Endothelial cell (in vitro differentiated cells): ENCODE results near the gene KAT7. TPM values are rescaled to one million over a fixed set of nuclear protein-coding genes. Genes with fewer than 3 reads are reported as not detected.

Experiments used
- DNase-seq: peaks from one replicate; pipeline ENCODE4 v3.0.0; 2021; ENCODE audit warnings: low spot score
- H3K27ac Mint-ChIP-seq: one replicate; pipeline ENCODE4 v1.8.0; 2021; ENCODE audit warnings: mixed read lengths, inconsistent platforms; ENCODE audit not compliant: unreplicated experiment
- H3K27me3 Mint-ChIP-seq: one replicate; pipeline ENCODE4 v1.8.0; 2021; ENCODE audit warnings: mild to moderate bottlenecking, moderate library complexity, mixed read lengths, inconsistent platforms; ENCODE audit not compliant: unreplicated experiment
- H3K36me3 Mint-ChIP-seq: one replicate; pipeline ENCODE4 v1.8.0; 2021; ENCODE audit warnings: mild to moderate bottlenecking, low read depth, mixed read lengths, inconsistent platforms; ENCODE audit not compliant: unreplicated experiment
- H3K4me1 Mint-ChIP-seq: one replicate; pipeline ENCODE4 v1.8.0; 2021; ENCODE audit warnings: mild to moderate bottlenecking, mixed read lengths, inconsistent platforms; ENCODE audit not compliant: unreplicated experiment
- H3K4me3 Mint-ChIP-seq: one replicate; pipeline ENCODE4 v1.8.0; 2021; ENCODE audit warnings: mild to moderate bottlenecking, mixed read lengths, inconsistent platforms; ENCODE audit not compliant: unreplicated experiment
- H3K9me3 Mint-ChIP-seq: one replicate; pipeline ENCODE4 v1.8.0; 2021; ENCODE audit warnings: mixed read lengths, inconsistent platforms; ENCODE audit not compliant: unreplicated experiment
- CTCF ChIP-seq: fragments of 200-600 bp; sonication (generic); IDR thresholded peaks from one replicate; pipeline ENCODE4 v1.5.0; 2021; ENCODE audit warnings: antibody characterized with exemption; ENCODE audit not compliant: unreplicated experiment
- total RNA-seq: library from RNA; stranded (reverse); fragmentation: NEBNext Ultra II Directional; extraction: Animal tissue kit (Norgen Biotek cat#: 25700); gene quantifications from one replicate; pipeline ENCODE4 v1.2.1, GENCODE V29; 2021; ENCODE audit not compliant: unreplicated experiment

KAT7 gene
- total RNA-seq, 1 donor from 2014 or later, result 307 TPM

- H3K9me3 Mint-ChIP-seq, result no peaks in the 10 kb centered on the region
- H3K27me3 Mint-ChIP-seq, result peaks cover 1% of the 10 kb centered on the region
- no peak overlapping the region for H3K4me3 Mint-ChIP-seq
- H3K36me3 Mint-ChIP-seq, result no peaks in the 10 kb centered on the region
- TF ChIP-seq CTCF, result no peak
- DNase-seq, result no peak
- no peak overlapping the region for H3K27ac Mint-ChIP-seq
- H3K4me1 Mint-ChIP-seq, result peaks cover 9% of the 10 kb centered on the region
Observed at GRCh38 chr17:49742166-49742638, 46.3 kb upstream of the KAT7 start.

GRCh38 chr17:49745175-49746139 lies 43.0 kb upstream of the KAT7 start:
- no peak overlapping the region for H3K27ac Mint-ChIP-seq

GRCh38 chr17:49746791-49747490 lies 41.5 kb upstream of the KAT7 start:
- H3K9me3 Mint-ChIP-seq, result no peaks in the 10 kb centered on the region
- H3K36me3 Mint-ChIP-seq, result no peaks in the 10 kb centered on the region
- peaks cover 12% of the 10 kb centered on the region for H3K4me1 Mint-ChIP-seq
- H3K27ac Mint-ChIP-seq, result no peak overlapping the region
- no peak overlapping the region for H3K4me3 Mint-ChIP-seq
- no peak for TF ChIP-seq CTCF
- H3K27me3 Mint-ChIP-seq, result no peaks in the 10 kb centered on the region
- DNase-seq, result no peak

More at GRCh38 chr17:49745175-49746139, 43.0 kb upstream of the KAT7 start:
- Mint-ChIP-seq H3K27me3 (no peaks in the 10 kb centered on the region), H3K4me1 (peaks cover 12% of the 10 kb centered on the region), H3K4me3 (no peak overlapping the region), H3K36me3 (no peaks in the 10 kb centered on the region), H3K9me3 (no peaks in the 10 kb centered on the region)
- no peak for TF ChIP-seq CTCF
- DNase-seq, result no peak

- no peak for TF ChIP-seq CTCF
- no peaks in the 10 kb centered on the region for H3K9me3 Mint-ChIP-seq
- no peak overlapping the region for H3K27ac Mint-ChIP-seq
- H3K36me3 Mint-ChIP-seq, result no peaks in the 10 kb centered on the region
- H3K27me3 Mint-ChIP-seq, result no peaks in the 10 kb centered on the region
- no peak overlapping the region for H3K4me3 Mint-ChIP-seq
- no peak for DNase-seq
- H3K4me1 Mint-ChIP-seq, result peaks cover 11% of the 10 kb centered on the region
Observed at GRCh38 chr17:49747632-49748031, 40.8 kb upstream of the KAT7 start.

GRCh38 chr17:49748223-49748622 lies 40.3 kb upstream of the KAT7 start:
- no peak for DNase-seq
- H3K27ac Mint-ChIP-seq, result no peak overlapping the region
- no peaks in the 10 kb centered on the region for H3K9me3 Mint-ChIP-seq
- no peaks in the 10 kb centered on the region for H3K36me3 Mint-ChIP-seq
- H3K27me3 Mint-ChIP-seq, result no peaks in the 10 kb centered on the region
- TF ChIP-seq CTCF, result no peak
- no peak overlapping the region for H3K4me3 Mint-ChIP-seq
- H3K4me1 Mint-ChIP-seq, result peaks cover 11% of the 10 kb centered on the region
